Hepatocyte (in vitro differentiated cells): ENCODE results near the gene PNCK. TPM values are rescaled to one million over a fixed set of nuclear protein-coding genes. Genes with fewer than 3 reads are reported as not detected.

Experiments used
- DNase-seq: peaks from one replicate; pipeline ENCODE4 v3.0.0-alpha.2; 2016; ENCODE audit warnings: low spot score
- H2AFZ ChIP-seq: fragments of 200-600 bp; sonication (generic); 2 replicates; pipeline ENCODE4 v1.6.0; 2016; ENCODE audit warnings: antibody characterized with exemption, mild to moderate bottlenecking
- H3K27ac ChIP-seq: fragments of 200-600 bp; sonication (generic); 2 replicates; pipeline ENCODE4 v1.5.1; 2016; ENCODE audit warnings: mild to moderate bottlenecking
- H3K27me3 ChIP-seq: fragments of 200-600 bp; sonication (generic); 2 replicates; pipeline ENCODE4 v1.6.1; 2016
- H3K36me3 ChIP-seq: fragments of 200-600 bp; sonication (generic); replicated peaks from 2 replicates; pipeline ENCODE4 v1.5.1; 2016; ENCODE audit warnings: low read depth; ENCODE audit not compliant: insufficient read depth
- H3K4me1 ChIP-seq: fragments of 200-600 bp; sonication (generic); 2 replicates; pipeline ENCODE4 v1.5.1; 2016; ENCODE audit warnings: mild to moderate bottlenecking, moderate library complexity; ENCODE audit not compliant: insufficient read depth
- H3K4me2 ChIP-seq: fragments of 200-600 bp; sonication (generic); 2 replicates; pipeline ENCODE4 v1.6.0; 2016
- H3K4me3 ChIP-seq: fragments of 200-600 bp; sonication (generic); 2 replicates; pipeline ENCODE4 v1.5.1; 2016; ENCODE audit warnings: mild to moderate bottlenecking
- H3K79me2 ChIP-seq: fragments of 200-600 bp; sonication (generic); 2 replicates; pipeline ENCODE4 v1.6.0; 2017; ENCODE audit warnings: mild to moderate bottlenecking
- H3K9me2 ChIP-seq: fragments of 200-600 bp; sonication (generic); replicated peaks from 2 replicates; pipeline ENCODE4 v1.6.0; 2017; ENCODE audit warnings: mild to moderate bottlenecking; ENCODE audit not compliant: insufficient read depth
- H3K9me3 ChIP-seq: fragments of 200-600 bp; sonication (generic); 2 replicates; pipeline ENCODE4 v1.5.1; 2016; ENCODE audit warnings: low read depth, mild to moderate bottlenecking
- H4K20me1 ChIP-seq: fragments of 200-600 bp; sonication (generic); 2 replicates; pipeline ENCODE4 v1.6.0; 2016; ENCODE audit warnings: mild to moderate bottlenecking; ENCODE audit not compliant: insufficient read depth, poor library complexity, severe bottlenecking
- CTCF ChIP-seq: fragments of 200-600 bp; sonication (generic); IDR thresholded peaks from 2 replicates; pipeline ENCODE4 v1.5.1; 2016; ENCODE audit warnings: antibody characterized with exemption, mild to moderate bottlenecking; ENCODE audit not compliant: poor library complexity
- EZH2 ChIP-seq: fragments of 200-600 bp; sonication (generic); IDR thresholded peaks from 2 replicates; pipeline ENCODE4 v1.6.1; 2016; ENCODE audit warnings: antibody characterized with exemption, mild to moderate bottlenecking, borderline replicate concordance
- EZH2phosphoT487 ChIP-seq: fragments of 200-600 bp; sonication (generic); IDR thresholded peaks from one replicate; pipeline ENCODE4 v1.6.1; 2018; ENCODE audit warnings: antibody characterized with exemption, mild to moderate bottlenecking, low read depth, moderate library complexity; ENCODE audit not compliant: unreplicated experiment, severe bottlenecking
- WGBS: methylation state at CpG from one replicate; pipeline ENCODE4 v1.1.6; 2016; ENCODE audit warnings: low lambda C conversion rate; ENCODE audit errors: missing lambda C conversion rate; 5-methylcytosine and 5-hydroxymethylcytosine counted together
- polyA plus RNA-seq: library from polyadenylated mRNA; unstranded; fragments of >200 nt; fragmentation: Nextera tagmentation; extraction: Ambion mirVana; gene quantifications from 2 replicates; pipeline ENCODE4 v1.2.1, GENCODE V29; 2016
- small RNA-seq: library from RNA; depleted of rRNA; stranded (forward); fragments of <200 nt; gene quantifications from one replicate; pipeline ENCODE3, GENCODE V24; 2014
- total RNA-seq: library from RNA; depleted of rRNA; stranded (reverse); fragments of >200 nt; gene quantifications from 2 replicates; pipeline ENCODE4 v1.2.3, GENCODE V29; 2014

The PNCK gene
- total and polyA plus RNA-seq, 2 experiments from 2014 or later: 0.28 to 2.2 TPM

- Histone ChIP-seq H3K4me2 (no peak overlapping the region), H3K36me3 (no peaks in the 10 kb centered on the region), H4K20me1 (no peaks in the 10 kb centered on the region), H3K4me3 (no peak overlapping the region), H3K4me1 (peaks cover 5% of the 10 kb centered on the region), H3K27me3 (no peaks in the 10 kb centered on the region), H3K27ac (peak overlapping the region; percentile 38), H3K9me3 (no peaks in the 10 kb centered on the region), H2AFZ (no peak overlapping the region), H3K9me2 (no peaks in the 10 kb centered on the region), H3K79me2 (no peaks in the 10 kb centered on the region)
- no peak for DNase-seq
- TF ChIP-seq EZH2phosphoT487 (no peak), CTCF (no peak), EZH2 (no peak)
- 89% methylated on average over 27 of the region's 27 CpGs for WGBS
Observed at GRCh38 chrX:153621949-153622598, 51.5 kb downstream of the PNCK start.

GRCh38 chrX:153620576-153620975 lies 53.0 kb downstream of the PNCK start:
- no peaks in the 10 kb centered on the region for H3K9me3 ChIP-seq
- H3K27ac ChIP-seq: no peak overlapping the region
- no peaks in the 10 kb centered on the region for H3K79me2 ChIP-seq
- no peak overlapping the region for H2AFZ ChIP-seq
- no peak overlapping the region for H3K4me2 ChIP-seq
- no peak for DNase-seq
- TF ChIP-seq EZH2 (no peak), EZH2phosphoT487 (no peak), CTCF (no peak)
- no peaks in the 10 kb centered on the region for H4K20me1 ChIP-seq
- H3K36me3 ChIP-seq: no peaks in the 10 kb centered on the region
- peaks cover 5% of the 10 kb centered on the region for H3K4me1 ChIP-seq
- H3K4me3 ChIP-seq: no peak overlapping the region
- no peaks in the 10 kb centered on the region for H3K27me3 ChIP-seq
- no peaks in the 10 kb centered on the region for H3K9me2 ChIP-seq
- 71% methylated on average over 5 of the region's 5 CpGs for WGBS

Small RNAs within 50 kb of the gene (small RNA-seq; reads per million reads assigned to genes)
- not detected for gene RN7SL687P

Other genes with a start within 250 kb of the PNCK start
- gene TREX2, start 227.8 kb downstream of the PNCK start, total RNA-seq: 0.60 and 0.76 TPM in 2 replicates
- gene TREX2, start 227.8 kb downstream of the PNCK start, polyA plus RNA-seq: 0.81 and 1.3 TPM in 2 replicates
- gene HAUS7, start 203.2 kb downstream of the PNCK start, total RNA-seq: 6.8 and 17.5 TPM in 2 replicates
- 19.7 and 23.1 TPM in 2 replicates for gene HAUS7, start 203.2 kb downstream of the PNCK start, polyA plus RNA-seq
- gene BGN, start 178.8 kb downstream of the PNCK start, total RNA-seq: 12.5 and 14.5 TPM in 2 replicates
- 27.5 and 35.8 TPM in 2 replicates for gene BGN, start 178.8 kb downstream of the PNCK start, polyA plus RNA-seq
- gene ATP2B3, start 156.2 kb downstream of the PNCK start, total RNA-seq: 0.12 TPM in 1 of 2 replicates, not detected in the other
- 0.07 and 0.12 TPM in 2 replicates for gene ATP2B3, start 156.2 kb downstream of the PNCK start, polyA plus RNA-seq
- 21.6 and 28.3 TPM in 2 replicates for gene CCNQ, start 74.7 kb downstream of the PNCK start, total RNA-seq
- gene CCNQ, start 74.7 kb downstream of the PNCK start, polyA plus RNA-seq: 26.7 and 31.3 TPM in 2 replicates
- gene DUSP9, start 26.6 kb downstream of the PNCK start, total RNA-seq: 86.2 and 87.3 TPM in 2 replicates
- gene DUSP9, start 26.6 kb downstream of the PNCK start, polyA plus RNA-seq: 48.2 and 75.5 TPM in 2 replicates
- 19.5 and 28.4 TPM in 2 replicates for gene SLC6A8, start 14.1 kb upstream of the PNCK start, total RNA-seq
- gene SLC6A8, start 14.1 kb upstream of the PNCK start, polyA plus RNA-seq: 32.5 and 36.7 TPM in 2 replicates
- 146 and 227 TPM in 2 replicates for gene BCAP31, start 50.6 kb upstream of the PNCK start, total RNA-seq
- gene BCAP31, start 50.6 kb upstream of the PNCK start, polyA plus RNA-seq: 343 and 351 TPM in 2 replicates
- gene ABCD1, start 51.0 kb upstream of the PNCK start, total RNA-seq: 8.3 and 10.5 TPM in 2 replicates
- gene ABCD1, start 51.0 kb upstream of the PNCK start, polyA plus RNA-seq: 14.2 and 14.8 TPM in 2 replicates
- gene PLXNB3, start 90.4 kb upstream of the PNCK start, total RNA-seq: 0.27 and 1.4 TPM in 2 replicates
- 0.87 and 5.7 TPM in 2 replicates for gene PLXNB3, start 90.4 kb upstream of the PNCK start, polyA plus RNA-seq
- gene SRPK3, start 107.2 kb upstream of the PNCK start, total RNA-seq: 0.08 and 0.20 TPM in 2 replicates
- gene SRPK3, start 107.2 kb upstream of the PNCK start, polyA plus RNA-seq: 0.32 and 0.89 TPM in 2 replicates
- 35.4 and 35.8 TPM in 2 replicates for gene IDH3G, start 120.6 kb upstream of the PNCK start, total RNA-seq
- 60.0 and 74.3 TPM in 2 replicates for gene IDH3G, start 120.6 kb upstream of the PNCK start, polyA plus RNA-seq
- gene SSR4, start 120.9 kb upstream of the PNCK start, total RNA-seq: 316 and 385 TPM in 2 replicates
- gene SSR4, start 120.9 kb upstream of the PNCK start, polyA plus RNA-seq: 665 and 693 TPM in 2 replicates
- gene PDZD4, start 156.7 kb upstream of the PNCK start, total RNA-seq: 1.6 and 2.8 TPM in 2 replicates
- 0.59 and 1.4 TPM in 2 replicates for gene PDZD4, start 156.7 kb upstream of the PNCK start, polyA plus RNA-seq
- 0.12 and 0.33 TPM in 2 replicates for gene L1CAM, start 212.4 kb upstream of the PNCK start, total RNA-seq
- 0.40 and 0.69 TPM in 2 replicates for gene L1CAM, start 212.4 kb upstream of the PNCK start, polyA plus RNA-seq
- 1.2 TPM in 1 of 2 replicates, not detected in the other for gene AVPR2, start 230.9 kb upstream of the PNCK start, total RNA-seq
- not detected in 2 replicates for gene AVPR2, start 230.9 kb upstream of the PNCK start, polyA plus RNA-seq